ENCODE measurements around the gene EIF3F. TPM values are rescaled to one million over a fixed set of nuclear protein-coding genes. Genes with fewer than 3 reads are reported as not detected.
A peak's percentile ranks its signal among the peaks of the same experiment; 100 is the strongest.

Gene EIF3F, protein sequence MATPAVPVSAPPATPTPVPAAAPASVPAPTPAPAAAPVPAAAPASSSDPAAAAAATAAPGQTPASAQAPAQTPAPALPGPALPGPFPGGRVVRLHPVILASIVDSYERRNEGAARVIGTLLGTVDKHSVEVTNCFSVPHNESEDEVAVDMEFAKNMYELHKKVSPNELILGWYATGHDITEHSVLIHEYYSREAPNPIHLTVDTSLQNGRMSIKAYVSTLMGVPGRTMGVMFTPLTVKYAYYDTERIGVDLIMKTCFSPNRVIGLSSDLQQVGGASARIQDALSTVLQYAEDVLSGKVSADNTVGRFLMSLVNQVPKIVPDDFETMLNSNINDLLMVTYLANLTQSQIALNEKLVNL
- 327 and 354 TPM in 2 replicates for total RNA-seq

DNA sequence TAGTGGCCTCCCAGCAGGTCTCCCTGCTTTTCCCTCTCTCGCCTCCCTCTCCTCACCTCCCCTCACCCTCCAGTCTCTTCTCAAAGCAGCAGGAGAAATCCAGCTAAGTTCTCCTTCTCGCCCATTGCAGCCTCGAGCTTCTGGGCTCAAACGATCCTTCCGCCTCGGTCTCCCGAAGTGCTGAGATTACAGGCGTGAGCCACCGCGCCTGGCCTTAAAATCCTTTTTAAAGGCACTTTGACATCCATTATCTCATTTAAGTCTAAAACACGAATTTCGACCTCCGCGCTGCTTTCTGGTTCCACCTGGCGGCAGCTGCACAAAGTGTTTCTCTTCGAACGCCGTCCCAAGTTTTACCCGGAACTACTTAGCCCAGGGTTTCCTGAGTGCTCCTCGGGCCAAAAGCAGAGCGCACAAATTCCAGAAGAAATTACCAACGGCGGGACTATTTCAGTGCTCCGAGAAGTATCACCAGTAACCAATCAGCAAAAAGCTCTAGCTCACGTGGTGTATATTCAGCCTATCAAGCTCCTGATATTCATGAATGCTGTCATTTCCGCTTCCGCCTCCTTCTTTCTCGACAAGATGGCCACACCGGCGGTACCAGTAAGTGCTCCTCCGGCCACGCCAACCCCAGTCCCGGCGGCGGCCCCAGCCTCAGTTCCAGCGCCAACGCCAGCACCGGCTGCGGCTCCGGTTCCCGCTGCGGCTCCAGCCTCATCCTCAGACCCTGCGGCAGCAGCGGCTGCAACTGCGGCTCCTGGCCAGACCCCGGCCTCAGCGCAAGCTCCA lies at the start of gene EIF3F:
Gene EIF3F, plus strand, starts transcription at position 570 of the 792 bp plus-strand sequence. Its CDS starts 16 bp downstream, at position 586.
- peak; percentile 99 for DNase-seq (ENCODE audit: low read depth, low spot score)

DNA sequence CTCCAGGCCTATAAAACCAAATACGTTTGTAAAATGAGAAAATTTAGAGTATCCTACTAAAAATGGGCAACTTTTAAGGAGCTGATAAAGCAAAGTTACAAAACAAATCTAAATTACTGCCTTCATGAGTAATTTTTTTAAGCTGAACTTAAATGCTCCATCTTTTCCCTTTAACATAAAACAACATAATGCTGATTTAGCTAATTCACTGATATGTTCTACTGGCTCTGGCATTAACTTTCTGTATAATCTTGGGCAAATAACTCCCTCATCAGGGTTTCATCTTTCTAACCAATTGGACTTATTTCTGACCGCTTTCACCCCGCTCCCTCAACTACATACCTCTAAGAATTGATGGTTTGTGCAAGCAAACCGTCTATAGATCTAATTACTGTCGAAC lies 46.0 kb upstream of the EIF3F start:
- DNase-seq (ENCODE audit: low read depth, low spot score), result no peak

DNA sequence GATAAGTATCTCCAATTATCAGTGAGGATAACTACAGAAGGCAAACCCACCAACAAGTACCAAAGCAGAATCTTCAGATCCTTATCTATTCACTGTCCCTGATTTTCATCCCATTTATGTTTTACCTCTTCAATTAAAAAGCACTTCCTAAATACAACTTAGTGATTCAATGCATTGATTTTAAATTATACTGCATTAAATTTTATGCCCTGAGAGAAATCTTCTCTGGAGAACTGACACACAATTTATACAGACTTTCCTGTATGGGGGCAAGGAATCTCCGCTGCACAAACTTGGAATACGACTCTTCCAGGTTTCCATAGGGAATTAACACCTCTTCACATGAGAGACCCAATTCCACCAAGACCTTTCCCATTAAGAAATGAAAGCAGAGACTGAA lies 45.5 kb upstream of the EIF3F start, which contains the start of gene OR10A3:
Gene OR10A3, minus strand, starts transcription at position 101 of the 400 bp plus-strand sequence. CDS start 2,188 bp downstream, outside the sequence.
- no peak for DNase-seq (ENCODE audit: low read depth, low spot score)

DNA sequence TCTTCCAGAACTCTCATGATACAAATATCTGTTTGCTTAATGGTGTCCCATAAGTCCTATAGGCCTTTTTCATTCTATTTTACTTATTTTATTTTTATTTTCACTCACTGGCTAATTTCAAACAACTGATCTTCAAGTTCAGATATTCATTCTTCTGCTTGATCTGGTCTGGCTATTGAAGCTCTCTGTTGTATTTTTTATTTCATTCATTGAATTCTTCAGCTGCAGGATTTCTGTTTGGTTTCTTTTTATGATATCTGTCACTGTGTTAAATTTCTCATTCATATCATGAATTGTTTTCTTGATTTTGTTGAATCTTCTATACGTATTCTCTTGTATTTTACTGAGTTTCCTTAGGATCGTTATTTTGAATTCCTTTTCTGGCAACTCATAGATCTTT lies 43.0 kb upstream of the EIF3F start:
- no peak for DNase-seq (ENCODE audit: low read depth, low spot score)

DNA sequence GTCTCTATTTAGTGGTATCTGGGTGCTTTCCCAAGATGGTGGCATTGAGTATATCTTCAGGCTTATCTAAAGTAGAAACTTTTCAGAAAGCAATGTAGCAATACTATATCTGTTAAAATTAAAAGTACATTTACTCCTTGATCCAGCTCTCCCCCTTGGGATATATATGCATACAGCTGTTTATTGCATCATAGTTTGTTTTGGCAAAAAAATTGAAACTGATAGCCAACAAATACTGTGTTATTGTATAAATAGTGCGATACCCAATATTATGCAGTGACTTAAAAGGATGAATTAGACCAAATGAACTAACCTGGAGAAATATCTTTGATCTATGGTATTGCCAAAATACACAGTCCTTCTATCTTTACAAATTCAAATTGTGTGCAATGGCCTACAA lies 37.2 kb upstream of the EIF3F start:
- DNase-seq (ENCODE audit: low read depth, low spot score), result no peak

DNA sequence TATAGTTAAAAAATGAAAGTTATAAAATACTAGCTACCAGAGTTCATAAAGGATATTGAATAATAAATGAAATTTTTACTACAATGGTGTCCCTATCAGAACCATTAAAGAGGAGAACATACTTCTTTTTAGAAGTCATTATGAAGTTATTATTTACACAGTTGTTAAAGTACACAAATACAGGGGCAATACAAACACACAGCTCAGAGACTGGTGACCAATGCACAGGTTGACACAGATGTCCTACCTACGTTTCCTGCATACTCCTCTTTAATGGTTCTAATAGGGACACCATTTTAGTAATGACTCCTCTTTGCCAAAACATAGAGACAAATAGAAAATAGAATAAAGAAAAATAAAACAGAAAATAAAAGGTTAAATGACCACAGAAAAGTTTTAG lies 31.9 kb upstream of the EIF3F start:
- DNase-seq (ENCODE audit: low read depth, low spot score), result no peak

DNA sequence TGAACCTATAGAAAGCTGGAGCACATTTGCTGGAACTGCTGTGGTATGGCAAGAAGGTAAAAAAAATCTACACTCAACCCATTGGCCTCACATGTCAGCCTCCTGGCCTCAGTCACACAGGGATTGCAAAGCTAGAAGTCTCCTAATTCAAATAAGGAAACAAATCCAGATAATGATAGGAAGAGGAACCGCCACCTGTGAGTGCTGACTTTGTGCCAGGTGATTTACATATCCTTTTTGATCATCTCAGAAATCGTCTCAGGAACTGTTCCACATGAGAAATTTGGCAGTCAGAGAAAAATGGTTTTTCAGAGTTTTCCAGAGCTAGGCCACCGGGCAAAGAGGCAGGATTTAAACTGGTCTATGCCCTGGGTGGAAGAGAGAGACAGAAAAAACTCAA lies 22.9 kb upstream of the EIF3F start:
- DNase-seq (ENCODE audit: low read depth, low spot score), result no peak

DNA sequence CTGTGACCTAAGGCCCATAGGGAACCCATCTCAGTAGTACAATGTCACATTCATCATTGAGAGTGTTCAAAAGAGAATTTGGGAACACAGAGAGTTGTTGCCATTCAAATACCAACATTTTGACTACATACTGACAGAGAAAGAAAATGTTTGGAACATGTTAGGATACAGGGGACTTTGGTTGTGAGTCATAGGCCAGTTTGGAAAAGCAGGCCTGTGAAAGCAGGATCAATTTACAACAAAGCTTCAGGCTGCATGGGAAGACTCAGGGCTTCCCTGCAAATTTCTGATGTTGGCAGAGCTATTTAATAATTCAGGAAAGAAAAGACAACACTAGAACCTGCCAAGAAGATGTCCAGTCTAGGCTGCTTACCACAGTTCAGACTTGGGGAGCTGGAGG lies 22.3 kb upstream of the EIF3F start:
- no peak for DNase-seq (ENCODE audit: low read depth, low spot score)

DNA sequence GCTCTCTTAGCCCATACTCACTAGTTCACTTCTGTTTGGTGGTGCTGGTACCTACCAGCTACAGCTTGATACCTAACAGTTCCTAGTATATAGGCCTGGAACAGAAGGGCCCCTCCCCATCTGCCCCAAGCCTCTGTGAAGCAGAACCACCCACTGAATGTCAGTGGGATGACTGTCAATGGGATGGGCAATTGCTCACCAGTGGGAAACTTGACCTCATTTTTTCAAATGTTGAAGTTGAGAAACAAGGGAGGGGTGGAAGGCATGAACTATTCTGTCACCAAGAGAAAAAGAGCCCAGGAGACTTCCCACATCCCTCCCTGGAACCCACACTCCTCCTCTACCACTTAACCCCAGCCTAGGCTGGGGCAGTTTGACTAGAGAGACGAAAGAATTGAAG lies 21.8 kb upstream of the EIF3F start, which contains the start of gene NLRP10:
Gene NLRP10, minus strand, starts transcription at position 62 of the 400 bp plus-strand sequence. CDS start 1,952 bp downstream, outside the sequence.
- no peak for DNase-seq (ENCODE audit: low read depth, low spot score)

DNA sequence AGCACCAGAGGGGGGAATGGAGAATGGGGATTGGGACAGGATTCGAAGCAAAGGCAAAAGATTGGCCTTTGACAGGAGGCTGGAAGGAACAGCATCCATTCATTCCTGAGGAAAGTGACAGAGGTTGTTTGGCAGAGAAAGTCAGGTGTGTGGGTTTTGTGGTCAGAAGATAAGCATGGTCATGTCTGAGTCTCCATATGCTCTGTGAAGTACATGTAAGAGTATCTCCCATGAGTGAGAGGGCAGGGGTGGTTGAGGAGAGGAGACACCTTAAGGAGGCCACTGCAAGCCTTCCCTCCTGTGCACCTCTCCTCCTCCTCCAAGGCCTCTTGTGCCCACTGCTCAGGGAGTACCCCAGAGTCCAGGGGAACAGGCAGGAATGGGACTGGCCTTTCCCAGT lies 20.0 kb upstream of the EIF3F start:
- no peak for DNase-seq (ENCODE audit: low read depth, low spot score)

DNA sequence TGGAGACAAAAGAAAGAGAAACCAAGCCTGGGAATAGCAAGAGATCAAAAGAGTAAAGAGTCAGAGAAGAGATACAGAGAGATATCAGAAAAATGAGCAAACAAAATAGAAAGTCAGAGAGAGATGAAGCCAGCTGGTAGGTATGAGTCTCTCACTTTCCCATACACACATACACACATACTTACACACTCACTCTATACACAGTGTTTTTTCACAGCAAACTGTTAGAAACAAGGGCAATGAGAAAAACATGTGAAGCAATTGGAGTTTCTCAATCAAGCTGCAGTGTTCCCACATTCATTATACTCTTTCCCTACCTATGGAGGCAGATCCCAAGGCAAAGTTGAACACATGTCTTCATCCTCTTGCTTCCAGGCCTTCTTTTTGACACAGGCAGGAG lies 19.3 kb upstream of the EIF3F start:
- DNase-seq (ENCODE audit: low read depth, low spot score), result no peak

DNA sequence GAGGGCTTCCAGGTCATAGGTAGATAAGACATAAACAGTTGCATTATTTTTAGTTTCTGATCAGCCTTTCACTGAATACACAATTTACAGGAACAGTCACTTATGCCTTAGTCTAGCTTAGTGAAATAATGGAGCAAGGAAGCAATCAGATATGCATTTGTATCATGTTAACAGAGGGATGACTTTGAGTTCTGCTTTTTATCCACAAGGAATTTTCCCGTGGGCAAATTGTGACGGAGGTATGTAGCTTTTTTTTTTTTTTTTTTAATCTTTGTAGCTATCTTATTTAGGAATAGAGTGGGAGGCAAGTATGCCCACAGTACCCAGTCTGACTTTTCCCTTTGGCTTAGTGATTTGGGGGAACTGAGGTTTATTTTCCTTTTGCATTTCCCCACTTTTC lies 18.5 kb upstream of the EIF3F start:
- no peak for DNase-seq (ENCODE audit: low read depth, low spot score)

DNA sequence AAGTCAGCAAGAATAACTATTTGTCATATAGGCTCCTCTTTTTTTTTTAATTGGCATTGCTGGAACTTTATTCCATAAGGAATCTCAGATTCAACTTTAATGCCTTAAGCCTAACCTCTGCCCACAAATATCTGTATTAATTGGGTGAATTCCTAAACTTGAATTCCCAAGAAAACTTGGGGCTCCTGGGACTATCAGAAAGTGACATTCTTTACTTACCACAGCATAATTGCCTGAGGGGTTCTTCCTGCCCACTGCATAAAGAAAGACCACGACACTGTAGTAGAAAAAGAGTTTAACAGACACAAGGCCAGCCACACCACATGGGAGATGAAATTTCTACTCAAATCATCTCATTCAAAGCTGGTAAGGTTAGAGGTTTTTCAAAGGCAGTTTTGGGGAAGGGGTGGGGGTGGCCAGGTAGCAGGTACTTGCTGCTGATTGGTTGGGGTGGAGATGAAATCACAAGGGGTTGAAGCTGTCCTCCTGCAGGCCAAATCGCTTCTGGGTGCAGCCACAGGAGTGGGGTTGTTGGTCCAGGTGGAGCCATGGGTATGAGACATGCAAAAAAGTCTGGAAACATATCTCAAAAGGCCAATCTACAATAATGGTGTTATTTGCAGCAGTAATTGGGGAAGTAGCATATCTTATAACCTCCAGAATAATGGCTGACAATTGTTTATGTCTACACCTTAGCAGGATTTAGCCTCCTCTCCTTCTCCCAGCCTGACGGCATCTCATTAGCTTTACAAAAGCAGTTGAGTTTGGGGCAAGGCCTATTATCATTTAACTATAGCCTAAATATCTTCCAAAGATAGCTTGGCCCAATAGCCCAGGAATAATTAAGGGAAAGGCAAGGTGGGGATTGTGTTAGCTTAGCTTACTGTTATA lies 17.1 kb upstream of the EIF3F start:
- no peak for DNase-seq (ENCODE audit: low read depth, low spot score)

DNA sequence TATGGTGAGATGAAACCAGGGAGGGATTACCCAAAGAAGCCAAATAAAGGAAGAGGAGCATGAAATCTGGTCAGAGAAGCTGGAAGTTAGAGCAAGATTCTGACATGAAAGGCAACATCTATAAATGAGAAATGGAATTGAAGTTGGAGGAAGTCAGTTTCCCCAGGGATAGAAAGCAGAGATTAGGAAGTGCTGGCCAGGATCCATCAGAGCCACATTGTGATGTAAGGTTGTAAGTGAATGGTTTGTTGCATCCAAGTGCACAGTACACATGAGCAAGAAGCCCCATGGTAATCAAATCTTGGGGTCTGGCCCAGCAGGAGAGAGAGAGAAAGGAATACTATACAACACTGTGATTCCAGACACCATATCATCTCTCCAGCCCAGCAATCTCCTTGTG lies 15.3 kb upstream of the EIF3F start:
- no peak for DNase-seq (ENCODE audit: low read depth, low spot score)

DNA sequence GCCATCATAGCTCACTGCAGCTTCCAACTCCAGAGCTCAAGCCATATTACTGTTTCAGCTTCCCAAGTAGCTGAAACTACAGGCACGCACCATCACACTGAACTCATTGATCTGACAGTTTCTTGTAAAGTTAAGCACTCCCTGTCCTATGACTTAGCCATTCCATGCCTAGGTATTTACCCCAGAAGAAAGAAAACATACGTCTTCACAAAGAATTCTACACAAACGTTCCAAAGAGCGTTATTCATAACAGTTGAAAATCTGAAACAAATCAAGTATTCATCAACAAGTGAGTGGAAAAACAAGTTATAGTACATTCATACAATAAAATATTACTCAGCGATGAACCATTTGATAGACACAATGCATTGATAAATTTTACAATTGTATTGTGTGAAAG lies 14.1 kb upstream of the EIF3F start:
- DNase-seq (ENCODE audit: low read depth, low spot score), result no peak

DNA sequence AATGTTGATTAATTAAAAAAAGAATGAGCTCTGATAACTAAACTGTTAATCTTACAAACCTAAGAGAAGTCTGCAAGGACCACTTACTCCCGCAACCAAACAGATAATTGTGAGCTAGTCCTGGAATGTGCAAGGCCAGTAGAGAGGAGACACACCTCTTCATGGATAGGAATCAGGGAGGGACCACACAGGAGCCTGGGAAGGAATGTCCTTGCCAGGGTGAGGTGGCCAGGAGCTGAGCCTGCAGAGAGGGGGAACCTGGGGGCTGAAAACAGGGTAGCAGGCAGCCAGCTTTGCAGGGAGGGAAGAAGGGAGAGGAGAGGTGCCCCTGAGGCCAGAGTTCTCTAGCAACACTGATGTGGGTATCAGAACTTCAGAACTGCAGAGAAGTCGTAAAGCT lies 12.5 kb upstream of the EIF3F start:
- DNase-seq (ENCODE audit: low read depth, low spot score), result no peak

DNA sequence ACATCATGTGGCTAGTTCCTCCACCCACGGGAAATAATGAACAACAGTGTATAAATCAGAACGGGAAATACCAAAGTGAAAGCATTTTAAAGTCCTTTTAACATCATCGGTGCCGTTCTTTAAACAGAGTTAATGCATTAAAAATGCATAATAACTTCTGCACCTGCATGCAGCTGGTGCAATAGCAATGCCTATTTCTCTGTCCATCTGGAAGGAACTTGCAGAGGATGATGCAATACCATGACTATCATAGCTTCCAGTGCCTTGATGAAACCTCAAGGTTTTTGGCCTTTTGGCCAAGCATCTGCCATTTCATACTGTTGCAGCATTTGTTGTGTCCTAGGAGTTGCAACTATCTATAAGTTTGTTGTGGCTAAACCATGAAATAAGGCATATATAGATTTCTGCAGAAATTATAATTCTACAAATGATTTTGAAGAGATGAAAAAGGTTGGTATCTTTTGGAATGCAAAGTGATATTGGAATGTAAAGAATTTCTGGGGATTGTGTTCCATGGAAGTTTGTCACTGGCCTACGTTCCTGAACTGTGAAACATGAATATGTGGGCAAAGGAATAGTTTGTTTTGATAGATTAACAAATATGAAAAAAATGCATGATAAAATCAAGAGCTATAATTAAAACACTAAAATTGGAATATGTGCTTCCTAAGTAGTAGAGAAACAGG lies 9.8 kb upstream of the EIF3F start:
- peak; percentile 63 for DNase-seq (ENCODE audit: low read depth, low spot score)

DNA sequence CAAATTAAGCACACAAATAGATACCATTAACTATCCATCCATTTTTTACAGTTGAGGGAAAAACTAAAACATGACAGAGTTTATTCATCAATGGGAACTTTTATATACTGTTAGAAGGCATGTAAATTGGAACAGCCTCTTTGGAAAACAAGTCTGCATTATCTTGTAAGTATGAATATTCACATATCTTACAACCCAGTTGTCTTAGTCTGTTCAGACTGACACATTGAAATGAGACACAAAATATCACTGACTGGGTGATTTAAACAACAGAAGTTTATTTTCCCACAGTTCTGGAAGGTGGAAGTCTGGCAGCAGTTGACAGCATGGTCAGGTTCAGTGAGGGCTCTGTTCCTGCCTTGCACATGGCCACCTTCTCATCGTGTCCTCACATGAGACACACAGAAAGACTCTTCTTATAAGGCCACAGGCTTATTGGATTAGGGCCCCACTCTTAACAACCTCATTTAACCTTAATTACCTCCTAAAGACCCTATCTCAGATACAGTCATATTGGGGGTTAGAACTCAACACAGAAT lies 5.4 kb upstream of the EIF3F start:
- DNase-seq (ENCODE audit: low read depth, low spot score), result no peak

DNA sequence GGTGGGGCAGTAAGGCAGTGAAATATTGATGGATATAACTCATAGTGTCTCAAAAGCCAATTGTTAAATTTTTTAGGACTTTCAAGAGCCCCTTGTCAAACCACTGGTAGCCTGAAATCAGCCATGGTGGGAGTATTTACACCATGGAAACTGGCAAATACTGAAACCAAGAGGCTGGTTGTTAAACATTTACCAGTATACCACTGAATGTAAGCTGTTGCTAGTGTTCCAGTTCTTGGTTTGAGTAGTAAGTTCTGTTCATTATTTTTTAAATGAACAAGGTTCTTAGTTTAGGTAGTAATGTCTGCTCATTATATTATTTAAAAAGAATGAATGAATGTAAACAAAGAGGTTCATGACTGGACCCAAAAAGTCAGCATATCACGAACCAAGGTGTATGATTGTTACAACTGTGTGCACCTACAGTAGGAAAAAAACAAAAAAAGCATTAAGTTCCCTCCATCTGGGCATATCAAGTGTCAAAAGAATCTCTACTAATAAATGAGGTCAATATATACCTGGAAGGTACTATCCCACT lies 4.5 kb upstream of the EIF3F start:
- DNase-seq (ENCODE audit: low read depth, low spot score), result no peak

DNA sequence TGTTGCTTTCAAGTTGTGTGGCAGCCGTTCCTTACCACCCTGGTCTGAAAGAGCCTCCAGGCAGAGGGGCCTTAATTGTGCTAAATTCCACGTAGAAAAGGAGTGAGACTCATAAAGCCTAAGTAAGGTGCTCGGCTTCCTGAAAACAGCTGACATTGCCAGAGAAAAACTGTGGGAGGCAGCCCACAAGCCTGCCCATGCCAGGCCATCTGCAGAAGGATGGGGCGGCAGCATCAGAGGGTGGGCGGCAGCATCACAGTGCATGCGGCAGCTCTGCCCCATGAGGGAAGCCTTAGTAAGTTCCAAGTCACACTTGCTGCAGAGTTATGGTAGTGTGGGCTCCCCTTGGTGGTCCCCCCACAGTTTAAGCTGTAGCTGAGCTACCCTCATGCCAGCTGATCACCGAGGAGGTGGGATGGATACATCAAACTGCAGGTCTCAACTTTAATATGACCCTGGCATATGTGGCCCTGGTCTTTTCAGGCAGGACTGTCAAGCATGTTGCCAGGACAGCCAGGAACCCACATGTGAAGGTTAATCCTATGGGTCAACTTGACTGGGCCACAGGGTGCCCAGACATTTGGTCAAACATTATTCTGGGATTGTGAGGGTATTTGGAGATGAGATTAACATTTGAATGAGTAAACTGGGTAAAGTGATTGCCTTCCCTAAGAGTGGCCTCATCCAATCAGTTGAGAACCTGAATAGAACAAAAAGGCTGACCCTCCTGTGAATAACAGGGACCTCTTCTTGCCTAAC lies 3.1 kb upstream of the EIF3F start:
- no peak for DNase-seq (ENCODE audit: low read depth, low spot score)

Measured in pulmonary artery endothelial cell (primary cell).